Ovary (tissue), 10 donors: ENCODE measurements around the gene EGR1. TPM values are rescaled to one million over a fixed set of nuclear protein-coding genes. Genes with fewer than 3 reads are reported as not detected.
A peak's percentile ranks its signal among the peaks of the same experiment; 100 is the strongest.

Experiments used
- DNase-seq, 5 donors: peaks; one replicate each; pipeline ENCODE4 v3.0.0-alpha.2; 2019 to 2020
- H3K27ac ChIP-seq, 2 donors: fragments of 200-600 bp; one replicate each; pipeline versions ENCODE4 v1.5.1 to v1.8.0; 2019 to 2022
- H3K27me3 ChIP-seq: fragments of 200-600 bp; one replicate; pipeline ENCODE4 v1.8.0; 2022
- H3K36me3 ChIP-seq: fragments of 200-600 bp; sonication (generic); one replicate; pipeline ENCODE4 v1.5.1; 2019
- H3K4me1 ChIP-seq: one replicate; pipeline ENCODE4 v1.8.1; 2013; ENCODE audit warnings: mild to moderate bottlenecking, moderate library complexity; ENCODE audit not compliant: insufficient read depth
- H3K4me3 ChIP-seq: fragments of 200-600 bp; sonication (generic); one replicate; pipeline ENCODE4 v1.5.1; 2017
- H3K9me3 ChIP-seq, 2 donors: fragments of 200-600 bp in 1 of 2; sonication (generic) in 1 of 2; one replicate each; pipeline versions ENCODE4 v1.5.1 to v1.8.1; 2013 to 2019; ENCODE audit warnings: mild to moderate bottlenecking in 1 of 2, moderate library complexity in 1 of 2
- EP300 ChIP-seq: sonication (generic); formaldehyde crosslinking; IDR thresholded peaks from one replicate; pipeline ENCODE4 v1.6.1; 2017; ENCODE audit warnings: antibody characterized with exemption
- POLR2A ChIP-seq: fragments of 450-650 bp; IDR thresholded peaks from one replicate; pipeline ENCODE4 v1.6.1; 2017; ENCODE audit warnings: antibody characterized with exemption, mild to moderate bottlenecking, moderate library complexity
- WGBS, 3 donors: extraction: QIAGEN DNeasy Blood & Tissue Kit in 1 of 3; methylation state at CpG; one replicate each; pipeline versions ENCODE4 v1.1.5 to v1.1.7; 2013 to 2017; 5-methylcytosine and 5-hydroxymethylcytosine counted together
- intact Hi-C, 4 donors: fragments of 100-400 bp; cut with DNase I; formaldehyde crosslinking; loops; one replicate each; pipeline versions ENCODE4 v1.11.0 to v1.15.1; 2022 to 2023
- long read RNA-seq, 3 donors: library from polyadenylated mRNA in 2 of 3; unstranded in 2 of 3; transcript quantifications; one replicate each; pipeline ENCODE4 v2.0.0 and lab custom pipeline, GENCODE V29; 2021 to 2026
- polyA plus RNA-seq, 2 donors: library from polyadenylated mRNA; stranded (reverse); fragments of 200-250 nt in 1 of 2; fragments of 350-450 nt in 1 of 2; fragmentation: Illumina TruSeq in 1 of 2; extraction: RNeasy Lipid Tissue Mini Kit (QIAGEN cat#74804) in 1 of 2; gene quantifications; one replicate each; pipeline ENCODE4 v1.2.3, GENCODE V29; 2013 to 2014
- total RNA-seq, 7 donors: library from RNA; depleted of rRNA in 2 of 7; stranded (reverse); fragments of >200 nt in 2 of 7; fragmentation: NEBNext Ultra II Directional in 3 of 7; extraction: Animal tissue kit (Norgen Biotek cat#: 25700) in 3 of 7; gene quantifications; one replicate each; pipeline versions ENCODE4 v1.1.0 to v1.2.4, GENCODE V29; 2016 to 2023
- TF ChIP-seq, protein P1 (sequence below), 3 donors: fragments of 450-650 bp in 2 of 3; fragments of 200-600 bp in 1 of 3; IDR thresholded peaks; one replicate each; pipeline versions ENCODE4 v1.5.1 to v1.8.0; 2016 to 2022; ENCODE audit warnings: antibody characterized with exemption in 3 of 3, mild to moderate bottlenecking in 1 of 3
- donor health status: DM: no; HTN: no; CAD: no; lungs with moderate emphysema.
- donor health status: DM: no; HTN: no; CAD: no.
- donor health status: Bipolar disorder and iron deficiency.
- donor health status: DM: yes; HTN: yes; CAD: no.
- donor health status: DM: no; HTN: no; CAD: no.
- donor health status: DM: yes; HTN: yes; CAD: no.

The EGR1 gene
- total RNA-seq (100 to 1,000 TPM in 4 of 7 donors, 10 to 100 TPM in 3; 72.7 to 346 (median 123) TPM), polyA plus RNA-seq (100 to 1,000 TPM in 1 of 2 donors, 10 to 100 TPM in 1; 60.4 to 361 TPM)
- long read RNA-seq, donor 1, partial matches to known transcripts, result 15 of 17 reads
- long read RNA-seq, donor 1, other reads (novel, unspliced or antisense), result 0 of 17 reads
- long read RNA-seq, donor 2, transcript EGR1-201 (2 exons, 3,138 nt), result major isoform, 116 of 116 reads
- long read RNA-seq, donor 2, partial matches to known transcripts, result 0 of 116 reads
- long read RNA-seq, donor 2, other reads (novel, unspliced or antisense), result 0 of 116 reads
- long read RNA-seq, donor 3, transcript EGR1-201 (2 exons, 3,138 nt), result major isoform, 60 of 96 reads
- long read RNA-seq, donor 3, partial matches to known transcripts, result 36 of 96 reads
- long read RNA-seq, donor 3, other reads (novel, unspliced or antisense), result 0 of 96 reads

DNA sequence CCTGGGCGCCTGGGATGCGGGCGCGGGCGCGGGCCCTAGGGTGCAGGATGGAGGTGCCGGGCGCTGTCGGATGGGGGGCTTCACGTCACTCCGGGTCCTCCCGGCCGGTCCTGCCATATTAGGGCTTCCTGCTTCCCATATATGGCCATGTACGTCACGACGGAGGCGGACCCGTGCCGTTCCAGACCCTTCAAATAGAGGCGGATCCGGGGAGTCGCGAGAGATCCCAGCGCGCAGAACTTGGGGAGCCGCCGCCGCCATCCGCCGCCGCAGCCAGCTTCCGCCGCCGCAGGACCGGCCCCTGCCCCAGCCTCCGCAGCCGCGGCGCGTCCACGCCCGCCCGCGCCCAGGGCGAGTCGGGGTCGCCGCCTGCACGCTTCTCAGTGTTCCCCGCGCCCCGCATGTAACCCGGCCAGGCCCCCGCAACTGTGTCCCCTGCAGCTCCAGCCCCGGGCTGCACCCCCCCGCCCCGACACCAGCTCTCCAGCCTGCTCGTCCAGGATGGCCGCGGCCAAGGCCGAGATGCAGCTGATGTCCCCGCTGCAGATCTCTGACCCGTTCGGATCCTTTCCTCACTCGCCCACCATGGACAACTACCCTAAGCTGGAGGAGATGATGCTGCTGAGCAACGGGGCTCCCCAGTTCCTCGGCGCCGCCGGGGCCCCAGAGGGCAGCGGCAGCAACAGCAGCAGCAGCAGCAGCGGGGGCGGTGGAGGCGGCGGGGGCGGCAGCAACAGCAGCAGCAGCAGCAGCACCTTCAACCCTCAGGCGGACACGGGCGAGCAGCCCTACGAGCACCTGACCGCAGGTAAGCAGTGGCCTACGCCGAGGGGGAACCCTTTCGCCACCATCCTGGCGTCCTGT, at the start of gene EGR1:
Gene EGR1, plus strand, starts transcription at position 219 of the 864 bp plus-strand sequence. Its CDS starts 283 bp downstream, at position 502.
- peak within 1 kb of the TSS; percentile 93 to 95 for H3K27ac ChIP-seq
- H3K27me3 ChIP-seq, result no peaks in the 10 kb centered on the region
- no peaks in the 10 kb centered on the region for H3K36me3 ChIP-seq
- peak; percentile 95 to 98 (median 96) for DNase-seq
- peak within 1 kb of the TSS; percentile 50 for H3K4me3 ChIP-seq
- TF ChIP-seq, protein P1, sequence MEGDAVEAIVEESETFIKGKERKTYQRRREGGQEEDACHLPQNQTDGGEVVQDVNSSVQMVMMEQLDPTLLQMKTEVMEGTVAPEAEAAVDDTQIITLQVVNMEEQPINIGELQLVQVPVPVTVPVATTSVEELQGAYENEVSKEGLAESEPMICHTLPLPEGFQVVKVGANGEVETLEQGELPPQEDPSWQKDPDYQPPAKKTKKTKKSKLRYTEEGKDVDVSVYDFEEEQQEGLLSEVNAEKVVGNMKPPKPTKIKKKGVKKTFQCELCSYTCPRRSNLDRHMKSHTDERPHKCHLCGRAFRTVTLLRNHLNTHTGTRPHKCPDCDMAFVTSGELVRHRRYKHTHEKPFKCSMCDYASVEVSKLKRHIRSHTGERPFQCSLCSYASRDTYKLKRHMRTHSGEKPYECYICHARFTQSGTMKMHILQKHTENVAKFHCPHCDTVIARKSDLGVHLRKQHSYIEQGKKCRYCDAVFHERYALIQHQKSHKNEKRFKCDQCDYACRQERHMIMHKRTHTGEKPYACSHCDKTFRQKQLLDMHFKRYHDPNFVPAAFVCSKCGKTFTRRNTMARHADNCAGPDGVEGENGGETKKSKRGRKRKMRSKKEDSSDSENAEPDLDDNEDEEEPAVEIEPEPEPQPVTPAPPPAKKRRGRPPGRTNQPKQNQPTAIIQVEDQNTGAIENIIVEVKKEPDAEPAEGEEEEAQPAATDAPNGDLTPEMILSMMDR (IDR thresholded peaks at IDR 0.05), result peak in 1 of 3 donors; percentile 15
- peak; percentile 99 for TF ChIP-seq POLR2A
- TF ChIP-seq EP300, result no peak
- no peaks in the 10 kb centered on the region for H3K9me3 ChIP-seq
- peaks cover 19% of the 10 kb centered on the region for H3K4me1 ChIP-seq
- intact Hi-C loops, result loop anchor here in 1 of 4 donors (10.0 kb wide), 1 partner anchor 799 kb away; no protein-coding TSS in a partner anchor
- WGBS, 3 donors, result 0 to 1% (median 1%) methylated on average over 68 to 85 of the region's 85 CpGs

DNA sequence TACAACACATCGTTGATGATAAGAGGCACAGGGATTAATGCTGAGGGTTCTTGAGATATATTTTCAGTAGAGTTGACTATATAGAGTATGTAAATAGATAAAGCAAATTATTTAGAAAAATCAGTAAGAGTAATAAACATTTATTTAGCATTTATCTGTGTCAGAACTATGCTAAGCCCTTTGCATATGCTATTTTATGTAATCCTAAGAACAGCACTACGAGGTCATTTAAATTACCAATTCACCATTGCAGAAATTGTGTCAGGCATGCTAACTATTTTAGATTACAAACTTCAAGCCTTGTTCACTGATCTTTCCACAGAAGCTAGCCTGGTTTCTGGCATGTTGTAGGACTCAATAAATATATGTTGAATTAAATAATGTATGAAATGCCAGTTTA, 46.8 kb upstream of the EGR1 start:
- Histone ChIP-seq H3K9me3 (no peaks in the 10 kb centered on the region), H3K4me3 (no peak overlapping the region), H3K27me3 (no peaks in the 10 kb centered on the region), H3K4me1 (no peaks in the 10 kb centered on the region), H3K36me3 (no peaks in the 10 kb centered on the region), H3K27ac (no peak overlapping the region)
- intact Hi-C loops, result no loop called here
- 46 to 72% (median 56%) methylated on average over 2 of the region's 2 CpGs for WGBS, 3 donors
- TF ChIP-seq, protein P1 (IDR thresholded peaks at IDR 0.05), result no peak
- TF ChIP-seq POLR2A (no peak), EP300 (no peak)
- no peak for DNase-seq

DNA sequence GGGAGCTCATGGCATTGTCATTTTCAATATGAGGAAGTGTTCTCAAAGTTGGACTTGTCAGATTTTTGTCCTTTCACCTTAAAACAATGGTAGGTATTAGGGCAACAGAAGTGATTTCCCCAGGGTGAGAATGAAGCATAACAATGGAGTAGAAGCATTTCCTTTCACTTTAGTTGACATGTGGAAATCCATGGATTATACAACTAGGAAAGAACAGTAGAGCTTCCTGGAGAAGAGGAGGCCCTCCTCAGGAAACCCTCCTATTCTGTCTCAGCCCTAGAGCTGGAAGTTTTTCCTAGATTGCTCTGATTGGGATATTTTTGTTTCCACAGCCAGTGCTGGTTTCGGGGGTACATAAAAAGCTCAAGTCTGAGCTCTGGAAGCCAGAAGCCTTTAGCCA, 40.2 kb upstream of the EGR1 start:
- intact Hi-C loops, result no loop called here
- Histone ChIP-seq H3K4me1 (no peaks in the 10 kb centered on the region), H3K27me3 (no peaks in the 10 kb centered on the region), H3K36me3 (no peaks in the 10 kb centered on the region), H3K27ac (no peak overlapping the region), H3K4me3 (no peak overlapping the region), H3K9me3 (no peaks in the 10 kb centered on the region)
- TF ChIP-seq, protein P1 (IDR thresholded peaks at IDR 0.05), result no peak
- TF ChIP-seq EP300, result no peak
- no peak for TF ChIP-seq POLR2A
- WGBS, 3 donors, result 93 to 96% (median 95%) methylated on average over 1 of the region's 1 CpG
- no peak for DNase-seq

DNA sequence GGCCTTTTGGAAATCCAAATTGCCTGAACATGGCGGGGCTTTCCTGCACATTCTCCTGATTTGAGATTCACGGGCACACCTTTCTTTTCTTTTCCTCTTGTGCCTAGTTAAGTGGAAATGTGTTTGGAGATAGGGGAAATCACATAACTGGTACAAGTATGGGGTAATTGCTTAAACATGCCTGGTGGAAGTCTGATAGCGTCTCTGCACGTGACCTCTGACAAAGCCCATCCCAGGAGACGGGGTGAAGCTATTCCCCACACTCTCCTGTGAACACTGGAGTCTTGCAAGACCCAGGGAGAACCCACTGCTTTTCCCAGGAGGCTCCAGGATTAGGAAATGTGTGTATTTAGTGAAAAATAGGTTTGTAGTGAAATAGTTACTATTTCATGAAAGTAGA, 29.3 kb upstream of the EGR1 start:
- Histone ChIP-seq H3K27ac (no peak overlapping the region), H3K36me3 (no peaks in the 10 kb centered on the region), H3K4me3 (no peak overlapping the region), H3K9me3 (no peaks in the 10 kb centered on the region), H3K4me1 (peaks cover 3% of the 10 kb centered on the region), H3K27me3 (no peaks in the 10 kb centered on the region)
- intact Hi-C loops, result no loop called here
- DNase-seq, result no peak
- TF ChIP-seq EP300 (no peak), POLR2A (no peak)
- 61 to 76% (median 62%) methylated on average over 5 of the region's 5 CpGs for WGBS, 3 donors
